NB4 (cell line): ENCODE measurements around the gene PHF21B.
A peak's percentile ranks its signal among the peaks of the same experiment; 100 is the strongest.

Source experiments
- DNase-seq: peaks from one replicate; pipeline ENCODE4 v3.0.0; 2010; ENCODE audit warnings: low read depth
- H3K4me3 ChIP-seq: one replicate; pipeline ENCODE4 v1.5.1; 2011; ENCODE audit warnings: mild to moderate bottlenecking, low read depth, low read length, moderate library complexity
- MAX ChIP-seq: IDR thresholded peaks from 2 replicates; pipeline ENCODE4 v1.6.1; 2011; ENCODE audit warnings: low read depth, low read length
- MYC ChIP-seq: IDR thresholded peaks from 2 replicates; pipeline ENCODE4 v1.6.1; 2011; ENCODE audit warnings: low read depth, low read length
- POLR2A ChIP-seq: IDR thresholded peaks from 2 replicates; pipeline ENCODE4 v1.6.1; 2011; ENCODE audit warnings: mild to moderate bottlenecking; ENCODE audit not compliant: insufficient read length; ENCODE audit errors: extremely low read depth
- TF ChIP-seq, protein P1 (sequence below): IDR thresholded peaks from one replicate; pipeline ENCODE4 v1.5.1; 2012; ENCODE audit warnings: low read depth, low read length

Gene PHF21B

DNA sequence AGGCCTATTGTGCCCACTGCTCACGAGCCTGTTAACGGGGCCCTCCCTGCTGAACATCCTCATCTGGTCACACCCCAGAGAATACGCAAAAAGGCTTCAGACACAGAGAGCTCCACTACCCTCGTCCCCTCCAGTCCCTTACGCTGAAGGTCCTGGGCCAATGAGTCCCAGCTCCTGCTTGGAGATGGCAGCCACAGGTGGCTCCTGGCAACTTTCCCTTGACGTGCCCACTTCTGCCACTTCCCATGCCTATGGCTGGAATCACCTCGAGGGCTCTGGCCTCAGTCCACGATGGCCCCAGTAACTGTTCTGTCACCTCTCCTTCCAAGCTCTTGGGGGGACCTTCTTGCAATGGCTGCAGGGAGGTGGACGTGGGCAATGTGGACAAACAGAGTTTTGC lies 12.7 kb downstream of the PHF21B start:
- TF ChIP-seq MYC (no peak), POLR2A (no peak), MAX (no peak)
- TF ChIP-seq, protein P1, sequence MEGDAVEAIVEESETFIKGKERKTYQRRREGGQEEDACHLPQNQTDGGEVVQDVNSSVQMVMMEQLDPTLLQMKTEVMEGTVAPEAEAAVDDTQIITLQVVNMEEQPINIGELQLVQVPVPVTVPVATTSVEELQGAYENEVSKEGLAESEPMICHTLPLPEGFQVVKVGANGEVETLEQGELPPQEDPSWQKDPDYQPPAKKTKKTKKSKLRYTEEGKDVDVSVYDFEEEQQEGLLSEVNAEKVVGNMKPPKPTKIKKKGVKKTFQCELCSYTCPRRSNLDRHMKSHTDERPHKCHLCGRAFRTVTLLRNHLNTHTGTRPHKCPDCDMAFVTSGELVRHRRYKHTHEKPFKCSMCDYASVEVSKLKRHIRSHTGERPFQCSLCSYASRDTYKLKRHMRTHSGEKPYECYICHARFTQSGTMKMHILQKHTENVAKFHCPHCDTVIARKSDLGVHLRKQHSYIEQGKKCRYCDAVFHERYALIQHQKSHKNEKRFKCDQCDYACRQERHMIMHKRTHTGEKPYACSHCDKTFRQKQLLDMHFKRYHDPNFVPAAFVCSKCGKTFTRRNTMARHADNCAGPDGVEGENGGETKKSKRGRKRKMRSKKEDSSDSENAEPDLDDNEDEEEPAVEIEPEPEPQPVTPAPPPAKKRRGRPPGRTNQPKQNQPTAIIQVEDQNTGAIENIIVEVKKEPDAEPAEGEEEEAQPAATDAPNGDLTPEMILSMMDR, result no peak

GRCh38 chr22:44996648-44997047 lies 13.2 kb downstream of the PHF21B start:
- no peak for TF ChIP-seq MAX
- TF ChIP-seq, protein P1, result no peak
- TF ChIP-seq MYC, result no peak
- TF ChIP-seq POLR2A, result no peak
- H3K4me3 ChIP-seq, result no peak overlapping the region
- DNase-seq, result no peak

More for the DNA sequence above, 12.7 kb downstream of the PHF21B start:
- no peak overlapping the region for H3K4me3 ChIP-seq
- DNase-seq, result no peak

GRCh38 chr22:44996120-44996519 lies 13.7 kb downstream of the PHF21B start:
- H3K4me3 ChIP-seq, result no peak overlapping the region
- TF ChIP-seq MAX (no peak), MYC (no peak), POLR2A (no peak)
- TF ChIP-seq, protein P1, result no peak
- no peak for DNase-seq

DNA sequence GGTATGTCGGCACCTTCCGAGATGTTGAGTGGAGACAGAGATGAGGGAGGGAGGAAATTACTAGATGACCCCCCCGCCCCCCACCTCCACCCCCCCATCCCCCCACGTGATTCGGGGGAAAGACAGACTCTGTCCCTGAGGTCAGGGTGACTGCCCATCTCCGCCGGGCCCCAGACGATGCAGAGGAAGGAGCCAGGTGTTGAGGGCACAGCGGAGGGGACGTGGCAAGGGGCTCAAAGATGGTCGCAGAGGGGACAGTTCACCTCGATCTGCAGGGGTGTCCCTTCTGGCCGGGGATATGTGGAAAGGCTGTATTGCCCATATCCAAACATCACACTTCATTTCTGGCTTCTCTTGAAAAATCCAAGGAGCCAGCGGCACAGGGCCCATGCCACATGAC lies 14.1 kb downstream of the PHF21B start:
- no peak overlapping the region for H3K4me3 ChIP-seq
- no peak for DNase-seq
- TF ChIP-seq, protein P1, result no peak
- TF ChIP-seq MAX (no peak), MYC (no peak), POLR2A (no peak)

DNA sequence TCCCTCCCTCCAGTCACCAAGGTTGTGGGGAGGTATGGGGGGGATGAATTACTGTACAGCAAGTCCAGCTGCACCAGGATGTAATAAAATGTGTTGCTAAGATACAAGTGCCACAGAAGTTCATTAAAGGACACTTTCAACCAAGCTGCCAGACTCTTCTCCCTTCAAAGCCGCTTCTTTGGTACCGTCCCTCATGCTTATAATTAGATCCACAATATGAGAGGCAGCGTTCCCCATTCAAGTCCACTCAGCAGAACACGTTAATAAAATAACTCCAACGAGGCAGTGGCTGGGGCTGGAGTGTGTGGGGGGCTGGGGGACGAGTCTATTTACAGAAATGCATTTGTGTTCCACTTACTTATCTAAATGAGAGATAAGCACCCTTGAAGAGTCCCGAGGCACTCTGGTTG lies 14.7 kb downstream of the PHF21B start:
- TF ChIP-seq MAX (no peak), MYC (no peak), POLR2A (no peak)
- TF ChIP-seq, protein P1, result no peak
- H3K4me3 ChIP-seq, result no peak overlapping the region
- peak; percentile 43 for DNase-seq
